Measurements from ENCODE around the gene PVR. TPM values are rescaled to one million over a fixed set of nuclear protein-coding genes. Genes with fewer than 3 reads are reported as not detected.

Gene PVR
- total RNA-seq, 1 experiment from 2014 or later, result 52.1 TPM

DNA sequence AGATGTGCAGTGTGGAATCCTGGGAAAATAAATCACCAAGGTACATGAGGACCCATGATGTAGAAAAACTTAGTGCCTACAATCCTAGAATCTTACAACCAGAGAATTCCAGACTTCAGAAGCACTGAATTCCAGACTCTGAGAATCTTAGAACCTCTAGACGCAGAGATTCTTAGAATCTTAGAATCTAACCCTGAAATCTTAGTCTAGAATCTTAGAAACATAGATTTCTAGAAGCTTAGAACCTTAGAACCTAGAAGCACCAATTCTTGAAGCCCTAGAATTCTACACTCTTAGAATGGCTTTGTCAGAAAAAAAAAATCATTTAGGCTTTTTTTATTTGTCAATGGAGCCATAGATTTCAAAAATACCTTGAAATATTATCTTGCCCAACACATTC lies 61.3 kb downstream of the PVR start:
- Histone ChIP-seq H3K4me2 (no peak overlapping the region), H3K9me2 (ENCODE audit: insufficient read depth) (no peaks in the 10 kb centered on the region), H3F3A (ENCODE audit: insufficient read depth, low read depth) (peaks cover 6% of the 10 kb centered on the region; the same call in 1 of the 2 replicates), H4K20me1 (ENCODE audit: insufficient read depth) (no peaks in the 10 kb centered on the region), H2AFZ (no peak overlapping the region), H3K4me1 (replicated peaks; ENCODE audit: insufficient read depth) (no peaks in the 10 kb centered on the region), H3K27ac (no peak overlapping the region), H3K36me3 (ENCODE audit: low read depth) (no peaks in the 10 kb centered on the region), H3K79me2 (ENCODE audit: low read depth) (no peaks in the 10 kb centered on the region), H3K27me3 (ENCODE audit: insufficient read depth, low read depth) (no peaks in the 10 kb centered on the region), H3K9me3 (ENCODE audit: insufficient read depth, low read depth) (no peaks in the 10 kb centered on the region), H3K4me3 (no peak overlapping the region)
- CTCF ChIA-PET, result no interaction called here
- no peak for DNase-seq
- POLR2A ChIA-PET (ENCODE audit: unreplicated experiment), result no interaction called here
- TF ChIP-seq, protein P1, sequence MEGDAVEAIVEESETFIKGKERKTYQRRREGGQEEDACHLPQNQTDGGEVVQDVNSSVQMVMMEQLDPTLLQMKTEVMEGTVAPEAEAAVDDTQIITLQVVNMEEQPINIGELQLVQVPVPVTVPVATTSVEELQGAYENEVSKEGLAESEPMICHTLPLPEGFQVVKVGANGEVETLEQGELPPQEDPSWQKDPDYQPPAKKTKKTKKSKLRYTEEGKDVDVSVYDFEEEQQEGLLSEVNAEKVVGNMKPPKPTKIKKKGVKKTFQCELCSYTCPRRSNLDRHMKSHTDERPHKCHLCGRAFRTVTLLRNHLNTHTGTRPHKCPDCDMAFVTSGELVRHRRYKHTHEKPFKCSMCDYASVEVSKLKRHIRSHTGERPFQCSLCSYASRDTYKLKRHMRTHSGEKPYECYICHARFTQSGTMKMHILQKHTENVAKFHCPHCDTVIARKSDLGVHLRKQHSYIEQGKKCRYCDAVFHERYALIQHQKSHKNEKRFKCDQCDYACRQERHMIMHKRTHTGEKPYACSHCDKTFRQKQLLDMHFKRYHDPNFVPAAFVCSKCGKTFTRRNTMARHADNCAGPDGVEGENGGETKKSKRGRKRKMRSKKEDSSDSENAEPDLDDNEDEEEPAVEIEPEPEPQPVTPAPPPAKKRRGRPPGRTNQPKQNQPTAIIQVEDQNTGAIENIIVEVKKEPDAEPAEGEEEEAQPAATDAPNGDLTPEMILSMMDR (conservative IDR thresholded peaks at IDR 0.05), result no peak
- no peak for TF ChIP-seq EZH2 (IDR thresholded peaks at IDR 0.05; ENCODE audit: low read depth)
- no TSS peak for BruUV-seq (replicated peaks)
- intact Hi-C loops (cut with micrococcal nuclease; ENCODE audit: unreplicated experiment), result no loop called here

DNA sequence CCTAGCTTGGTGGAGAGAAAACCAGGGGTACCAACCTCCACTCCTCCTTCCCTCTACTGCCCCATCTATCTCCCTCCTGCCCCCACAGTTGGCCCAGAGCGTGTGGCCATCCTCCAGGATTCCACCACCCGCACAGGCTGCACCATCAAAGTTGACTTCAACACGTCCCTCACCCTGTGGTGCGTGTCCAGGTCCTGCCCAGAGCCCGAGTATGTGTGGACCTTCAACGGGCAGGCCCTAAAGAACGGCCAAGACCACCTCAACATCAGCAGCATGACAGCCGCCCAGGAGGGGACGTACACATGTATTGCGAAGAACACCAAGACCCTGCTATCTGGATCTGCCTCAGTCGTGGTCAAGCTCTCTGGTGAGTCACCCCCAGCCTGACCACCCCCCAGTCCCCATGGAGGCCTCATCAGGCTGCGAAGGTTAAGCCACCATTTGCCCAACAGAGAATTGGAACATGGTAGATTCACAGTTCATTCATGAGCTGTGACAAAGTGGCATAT lies 61.8 kb downstream of the PVR start:
- POLR2A ChIA-PET (ENCODE audit: unreplicated experiment), result interaction anchor here (0.5 kb wide), 1 partner anchor 69 kb away, joined by 6 read pairs; no protein-coding TSS in a partner anchor
- no peaks in the 10 kb centered on the region for H4K20me1 ChIP-seq (ENCODE audit: insufficient read depth)
- H2AFZ ChIP-seq, result no peak overlapping the region
- no peak for TF ChIP-seq EZH2 (IDR thresholded peaks at IDR 0.05; ENCODE audit: low read depth)
- TF ChIP-seq, protein P1 (conservative IDR thresholded peaks at IDR 0.05), result no peak
- H3K79me2 ChIP-seq (ENCODE audit: low read depth), result no peaks in the 10 kb centered on the region
- intact Hi-C loops (cut with micrococcal nuclease; ENCODE audit: unreplicated experiment), result no loop called here
- DNase-seq, result no peak
- H3K4me2 ChIP-seq, result no peak overlapping the region
- BruUV-seq (replicated peaks), result no TSS peak
- CTCF ChIA-PET, result interaction anchor here (0.6 kb wide), 1 partner anchor 200 kb away, joined by 14 read pairs; no protein-coding TSS in a partner anchor
- no peaks in the 10 kb centered on the region for H3K27me3 ChIP-seq (ENCODE audit: insufficient read depth, low read depth)
- peaks cover 3% of the 10 kb centered on the region; the same call in 1 of the 2 replicates for H3F3A ChIP-seq (ENCODE audit: insufficient read depth, low read depth)
- no peaks in the 10 kb centered on the region for H3K4me1 ChIP-seq (replicated peaks; ENCODE audit: insufficient read depth)
- H3K4me3 ChIP-seq, result no peak overlapping the region
- H3K9me3 ChIP-seq (ENCODE audit: insufficient read depth, low read depth), result no peaks in the 10 kb centered on the region
- no peaks in the 10 kb centered on the region for H3K36me3 ChIP-seq (ENCODE audit: low read depth)
- H3K27ac ChIP-seq, result no peak overlapping the region
- H3K9me2 ChIP-seq (ENCODE audit: insufficient read depth), result no peaks in the 10 kb centered on the region

GRCh38 chr19:44706506-44707236 lies 63.0 kb downstream of the PVR start:
- DNase-seq, result no peak
- CTCF ChIA-PET, result no interaction called here
- H3F3A ChIP-seq (ENCODE audit: insufficient read depth, low read depth), result no peaks in the 10 kb centered on the region; the same call in 1 of the 2 replicates

More at GRCh38 chr19:44706506-44707236, 63.0 kb downstream of the PVR start:
- no peak for TF ChIP-seq EZH2 (IDR thresholded peaks at IDR 0.05; ENCODE audit: low read depth)
- TF ChIP-seq, protein P1 (conservative IDR thresholded peaks at IDR 0.05), result no peak
- Histone ChIP-seq H4K20me1 (ENCODE audit: insufficient read depth) (no peaks in the 10 kb centered on the region), H3K9me3 (ENCODE audit: insufficient read depth, low read depth) (no peaks in the 10 kb centered on the region), H3K4me2 (no peak overlapping the region), H3K27me3 (ENCODE audit: insufficient read depth, low read depth) (no peaks in the 10 kb centered on the region), H3K4me1 (replicated peaks; ENCODE audit: insufficient read depth) (no peaks in the 10 kb centered on the region), H3K36me3 (ENCODE audit: low read depth) (no peaks in the 10 kb centered on the region), H3K79me2 (ENCODE audit: low read depth) (no peaks in the 10 kb centered on the region), H3K9me2 (ENCODE audit: insufficient read depth) (no peaks in the 10 kb centered on the region), H3K27ac (no peak overlapping the region), H3K4me3 (no peak overlapping the region), H2AFZ (no peak overlapping the region)
- intact Hi-C loops (cut with micrococcal nuclease; ENCODE audit: unreplicated experiment), result no loop called here
- POLR2A ChIA-PET (ENCODE audit: unreplicated experiment), result no interaction called here
- BruUV-seq (replicated peaks), result no TSS peak
